Stimulated activated naive CD4-positive, alpha-beta T cell (primary cell): ENCODE measurements around the gene THBS2.
"Not testable (repeated sequence)": the region's sequence is repeated elsewhere in the genome, so short reads cannot be mapped to it uniquely, and the experiment has no call there.

Experiments
- DNase-seq, 6 experiments: peaks; one replicate each; lab custom pipeline; 2025; lab: John Stamatoyannopoulos, UW

THBS2 gene

DNA sequence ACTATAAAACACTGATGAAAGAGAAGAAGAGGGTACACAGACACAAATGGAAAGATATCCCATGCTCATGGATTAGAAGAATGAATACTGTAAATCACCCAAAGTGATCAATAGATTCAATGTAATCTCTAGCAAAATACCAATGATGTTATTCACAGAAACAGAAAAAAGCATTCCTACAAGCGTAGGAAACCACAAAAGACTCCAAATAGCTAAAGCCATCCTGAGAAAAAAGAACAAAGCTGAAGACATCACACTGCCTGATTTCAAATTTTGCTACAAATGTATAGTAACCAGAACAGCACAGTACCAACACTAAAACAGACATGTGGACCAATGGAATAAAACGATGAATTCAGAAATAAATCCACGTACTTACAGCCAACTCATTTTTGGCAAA is 43.0 kb downstream of the THBS2 start:
- DNase-seq: no peak

DNA sequence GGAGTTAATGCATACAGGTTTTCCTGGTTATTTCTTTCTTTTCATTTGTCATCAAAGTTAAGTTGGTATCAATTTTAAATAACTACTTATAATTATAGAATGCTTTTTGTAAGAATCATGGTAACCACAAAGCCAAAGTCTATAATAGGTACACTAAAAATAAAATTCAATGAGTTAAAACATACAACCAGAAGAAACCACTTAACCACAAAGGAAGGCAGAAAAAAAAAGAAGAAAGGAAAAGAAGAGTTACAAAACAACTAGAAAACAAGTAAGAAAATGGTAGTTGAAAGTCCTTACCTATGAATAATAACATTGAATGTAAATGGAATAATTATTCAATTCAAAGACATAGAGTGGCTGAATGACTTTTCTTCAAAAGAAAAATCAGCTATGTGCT is 45.6 kb downstream of the THBS2 start:
- DNase-seq: no peak

DNA sequence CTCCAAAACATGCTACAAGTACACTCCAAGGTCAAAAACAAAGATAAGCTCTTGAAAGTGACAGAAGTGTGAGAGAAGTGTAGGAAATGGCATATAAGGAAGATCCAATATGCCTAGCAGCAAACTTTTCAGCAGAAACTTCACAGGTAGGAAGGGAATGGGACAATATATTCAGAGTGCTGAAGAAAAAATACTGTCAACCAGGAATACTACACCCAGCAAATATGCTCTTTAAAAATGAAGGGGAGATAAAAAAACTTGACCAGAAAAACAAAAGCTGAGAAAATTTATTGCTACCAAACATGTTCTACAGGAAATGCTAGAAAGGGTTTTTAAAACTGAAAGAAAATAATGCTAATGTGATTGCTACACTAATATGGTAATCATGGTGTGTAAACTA is 46.2 kb downstream of the THBS2 start:
- no peak for DNase-seq

DNA sequence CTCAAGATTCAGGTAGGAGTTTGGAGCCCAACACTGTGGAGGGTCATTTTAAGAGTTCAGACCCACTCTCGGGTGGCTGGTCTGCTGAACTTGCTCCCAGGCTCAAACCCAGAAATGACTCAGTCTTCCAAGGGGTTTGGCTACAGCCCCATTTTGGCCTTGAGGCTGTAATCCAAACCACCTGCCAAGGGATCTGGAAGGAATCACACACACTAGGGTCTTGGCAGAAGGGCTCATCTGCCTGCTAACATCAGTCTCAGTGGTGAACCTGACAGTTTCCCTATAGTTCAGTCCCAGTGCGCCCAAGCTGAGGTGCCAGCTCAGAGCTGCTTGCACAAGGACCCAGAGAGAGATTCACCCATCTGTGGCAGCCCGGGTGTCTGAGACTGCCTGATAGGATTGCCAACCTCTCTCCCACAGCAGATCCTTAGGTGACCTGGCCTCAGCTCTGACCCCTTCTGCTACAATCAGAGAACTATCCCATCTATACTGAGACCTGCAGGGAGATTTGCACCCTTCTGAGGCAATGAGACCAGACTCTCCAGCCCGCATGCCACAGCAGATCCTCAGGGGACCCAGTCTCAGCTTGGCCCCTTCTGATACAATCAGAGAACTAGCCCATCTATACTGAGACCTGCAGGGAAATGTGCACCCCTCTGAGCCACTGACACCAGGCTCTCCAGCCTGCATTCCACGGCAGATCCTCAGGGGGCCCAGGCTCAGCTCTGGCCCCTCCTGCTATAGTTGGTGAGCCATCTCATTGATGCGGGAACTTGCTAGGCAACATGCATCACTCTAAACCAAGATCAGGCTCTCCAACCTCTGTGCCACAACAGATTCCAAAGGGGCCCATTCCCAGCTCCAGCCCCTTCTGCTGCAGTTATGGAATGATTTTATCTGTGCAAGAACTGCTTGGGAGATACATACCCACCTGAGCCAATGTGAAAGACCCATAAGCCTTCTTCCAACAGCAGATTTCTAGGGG is 48.2 kb downstream of the THBS2 start:
- no peak for DNase-seq

DNA sequence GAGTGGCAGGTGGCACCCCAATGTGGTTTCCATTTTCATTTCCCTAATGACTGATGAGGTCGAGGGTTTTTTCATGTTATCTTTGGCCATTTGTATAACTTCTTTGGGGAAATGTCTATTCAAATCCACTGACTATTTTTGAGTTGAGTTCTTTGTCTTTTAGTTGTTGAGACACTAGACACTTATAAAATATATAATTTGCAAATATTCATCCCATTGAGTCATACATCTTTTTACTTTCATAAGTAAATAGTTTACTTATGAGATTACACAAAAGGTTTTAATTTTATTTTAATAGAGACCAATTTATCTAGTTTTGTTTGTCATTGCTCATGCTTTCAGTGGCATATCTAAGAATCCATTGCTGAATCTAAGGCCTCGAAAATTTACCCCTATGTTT is 49.5 kb downstream of the THBS2 start:
- no peak for DNase-seq

DNA sequence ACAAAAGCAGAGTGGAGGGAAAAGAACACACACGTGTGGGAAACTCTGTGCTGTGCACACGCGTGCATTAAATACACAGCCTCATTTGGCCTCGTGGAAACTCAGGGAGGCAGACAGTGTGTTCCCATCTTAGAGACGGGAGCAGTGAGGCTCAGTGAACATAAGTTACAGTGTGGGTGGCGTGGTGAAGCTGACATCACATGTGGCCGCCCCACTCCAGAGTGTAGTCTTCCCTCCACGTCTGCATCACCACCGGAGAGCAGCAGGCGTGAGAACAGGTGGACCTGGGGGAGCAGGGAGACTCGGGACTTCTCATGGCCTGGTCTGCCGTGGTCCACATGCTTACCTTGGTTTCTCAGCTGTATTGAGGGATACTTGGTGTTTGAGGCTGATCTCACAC is 51.7 kb downstream of the THBS2 start:
- DNase-seq: no peak

DNA sequence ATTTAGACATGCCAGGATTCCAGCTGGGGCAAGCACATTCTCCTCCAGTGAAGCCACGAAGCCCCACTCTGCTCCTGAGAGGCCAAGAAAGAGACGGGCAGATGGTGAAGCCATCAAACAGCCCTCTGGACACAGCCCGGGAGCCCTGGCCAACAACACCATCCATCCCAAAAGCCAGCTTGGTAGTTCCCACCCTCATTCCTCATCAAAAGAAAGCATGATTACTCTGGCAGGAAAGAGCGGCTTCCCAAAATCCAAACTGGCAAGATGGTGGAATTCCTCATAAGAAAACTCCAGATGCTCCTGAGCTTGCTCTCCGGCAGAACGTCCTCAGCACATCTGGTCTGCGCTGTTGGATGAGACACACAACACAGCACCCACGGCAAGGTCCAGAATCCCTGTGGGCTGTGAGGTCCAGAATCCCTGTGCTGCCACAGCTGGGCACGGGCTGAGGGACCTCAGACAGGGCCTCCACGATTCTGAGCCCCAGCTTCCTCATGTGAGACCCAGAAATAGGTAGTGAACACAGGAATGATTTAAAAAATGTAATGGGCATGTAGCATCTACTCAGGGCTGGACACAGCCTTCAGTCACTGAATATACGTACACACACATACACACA is 52.6 kb downstream of the THBS2 start:
- DNase-seq: no peak

DNA sequence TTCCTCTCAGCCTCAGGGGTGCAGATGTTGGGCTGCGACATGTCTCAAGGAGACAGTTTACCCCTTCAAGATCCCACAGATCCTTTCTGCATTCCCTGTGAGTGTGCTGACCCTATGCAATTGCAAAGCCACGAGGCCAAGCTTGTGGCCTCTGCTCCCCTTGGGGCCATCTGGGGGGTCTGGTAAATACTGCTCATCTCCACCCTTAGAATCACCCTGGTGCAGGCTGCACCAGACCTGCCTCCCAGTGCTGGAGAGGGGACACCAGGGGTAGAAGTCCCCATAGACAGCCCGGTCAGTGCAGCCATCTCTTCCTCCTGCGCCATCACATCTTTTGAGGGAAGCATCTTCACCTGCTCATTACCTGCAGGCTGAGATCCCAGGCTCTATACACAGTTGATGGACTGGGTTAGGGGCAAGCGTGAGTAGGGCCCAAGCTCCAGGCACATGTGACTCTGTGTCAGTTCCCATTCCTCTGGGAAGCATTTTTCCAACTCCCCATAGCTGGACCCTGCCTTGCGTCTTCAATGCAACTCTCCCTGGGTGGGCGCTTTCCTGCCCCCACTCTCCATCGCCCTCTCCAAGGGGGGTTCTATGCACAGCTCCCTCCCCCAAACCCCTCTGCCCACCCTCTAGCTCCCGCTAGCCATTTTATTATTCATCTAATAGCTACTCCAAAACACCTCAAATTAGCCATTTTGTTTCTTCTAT is 53.9 kb downstream of the THBS2 start:
- no peak for DNase-seq

DNA sequence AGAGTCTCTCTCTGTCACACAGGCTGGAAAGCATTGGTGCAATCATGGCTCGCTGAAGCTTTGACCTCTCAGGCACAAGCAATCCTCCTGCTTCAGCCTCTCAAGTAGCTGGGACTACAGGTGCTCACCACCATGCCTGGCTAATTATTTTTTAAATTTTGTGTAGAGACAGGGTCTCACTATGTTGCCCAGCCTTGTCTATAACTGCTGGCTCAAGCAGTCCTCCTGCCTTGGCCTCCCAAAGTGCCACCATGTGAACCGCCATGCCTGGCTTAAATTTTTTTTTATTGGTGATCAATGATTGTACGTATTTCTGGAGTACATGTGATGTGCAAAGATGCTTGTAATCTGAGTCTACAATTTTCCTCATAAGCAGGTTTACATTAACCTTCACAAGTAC is 54.8 kb downstream of the THBS2 start:
- DNase-seq: no peak

DNA sequence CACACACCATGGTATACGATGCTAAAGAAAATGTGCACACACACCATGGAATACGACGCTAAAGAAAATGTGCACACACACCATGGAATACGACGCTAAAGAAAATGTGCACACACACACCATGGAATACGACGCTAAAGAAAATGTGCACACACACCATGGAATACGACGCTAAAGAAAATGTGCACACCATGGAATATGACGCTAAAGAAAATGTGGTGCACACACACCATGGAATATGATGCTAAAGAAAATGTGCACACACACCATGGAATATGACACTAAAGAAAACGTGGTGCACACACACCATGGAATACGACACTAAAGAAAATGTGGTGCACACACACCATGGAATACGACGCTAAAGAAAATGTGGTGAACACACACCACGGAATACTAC is 55.7 kb downstream of the THBS2 start:
- DNase-seq: not testable (repeated sequence)

DNA sequence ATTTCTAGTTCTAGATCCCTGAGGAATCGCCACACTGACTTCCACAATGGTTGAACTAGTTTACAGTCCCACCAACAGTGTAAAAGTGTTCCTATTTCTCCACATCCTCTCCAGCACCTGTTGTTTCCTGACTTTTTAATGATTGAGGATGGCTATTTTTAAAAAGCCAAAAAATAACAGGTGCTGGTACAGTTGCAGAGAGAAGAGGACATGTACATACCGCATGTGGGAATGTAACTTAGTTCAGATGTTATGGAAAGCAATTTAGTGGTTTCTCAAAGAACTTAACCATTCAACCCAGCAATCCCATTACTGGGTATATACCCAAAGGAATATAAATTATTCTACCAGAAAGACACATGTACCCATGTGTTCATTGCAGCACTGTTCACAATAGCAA is 57.4 kb downstream of the THBS2 start:
- DNase-seq: not testable (repeated sequence)

DNA sequence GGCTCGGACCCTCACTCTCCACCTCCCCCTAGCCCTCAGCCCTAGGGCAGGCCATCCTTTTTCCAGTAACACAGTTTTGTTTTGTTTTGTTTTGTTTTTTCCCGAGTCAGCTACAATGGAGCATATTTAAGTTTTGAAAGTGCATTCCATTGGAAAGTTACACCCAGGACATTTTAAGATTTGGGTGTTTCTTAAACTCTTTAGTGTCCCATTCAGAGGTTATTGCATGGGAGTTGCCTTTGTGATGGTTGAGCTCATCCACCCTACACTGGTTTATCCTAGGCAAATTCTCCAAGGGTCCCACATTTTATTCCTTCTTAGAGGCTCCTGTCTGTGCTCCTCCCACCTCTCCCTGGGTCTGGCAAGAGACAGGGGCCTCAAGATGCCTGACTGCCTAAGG is 58.9 kb downstream of the THBS2 start:
- no peak for DNase-seq

DNA sequence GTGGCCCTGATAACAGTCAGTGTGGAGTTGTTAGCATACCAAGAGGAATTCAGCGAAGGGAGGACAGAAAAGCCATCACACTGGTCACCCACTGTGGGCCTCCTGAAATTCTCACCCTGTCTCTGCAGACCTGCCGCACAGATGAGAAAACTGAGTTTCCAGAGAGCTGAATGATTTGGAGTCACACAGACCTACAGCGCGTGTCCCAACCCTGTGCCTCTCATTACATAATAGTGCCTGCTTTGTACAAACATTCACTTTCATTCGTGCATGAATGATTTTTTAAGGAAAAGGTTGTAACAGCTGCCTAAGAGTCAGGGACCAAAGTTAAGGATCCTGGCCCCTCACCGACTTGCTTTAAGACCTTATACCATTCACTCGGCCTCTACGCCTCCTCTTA is 62.7 kb downstream of the THBS2 start:
- no peak for DNase-seq

DNA sequence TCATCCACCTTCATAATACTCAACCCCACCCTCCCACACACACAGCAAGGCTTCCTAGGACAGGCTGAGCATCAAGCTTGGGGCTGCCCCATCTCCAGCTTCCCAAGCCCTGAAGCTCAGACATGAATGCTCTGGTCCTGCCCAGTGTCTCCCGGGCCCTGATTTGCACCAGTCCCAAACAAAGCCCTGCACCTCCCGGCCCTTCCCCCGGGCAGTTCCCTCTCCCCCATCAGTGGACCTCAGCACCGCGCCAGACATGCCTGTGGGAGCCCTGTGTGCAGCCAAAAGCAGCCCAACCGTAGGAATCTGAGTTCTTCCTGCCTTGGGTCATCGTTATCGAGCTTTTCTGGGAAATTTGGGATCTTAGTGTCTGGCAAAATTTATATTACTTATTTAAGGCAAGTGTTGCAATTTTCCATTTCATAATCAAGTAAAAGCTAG is 63.5 kb downstream of the THBS2 start:
- DNase-seq: no peak

DNA sequence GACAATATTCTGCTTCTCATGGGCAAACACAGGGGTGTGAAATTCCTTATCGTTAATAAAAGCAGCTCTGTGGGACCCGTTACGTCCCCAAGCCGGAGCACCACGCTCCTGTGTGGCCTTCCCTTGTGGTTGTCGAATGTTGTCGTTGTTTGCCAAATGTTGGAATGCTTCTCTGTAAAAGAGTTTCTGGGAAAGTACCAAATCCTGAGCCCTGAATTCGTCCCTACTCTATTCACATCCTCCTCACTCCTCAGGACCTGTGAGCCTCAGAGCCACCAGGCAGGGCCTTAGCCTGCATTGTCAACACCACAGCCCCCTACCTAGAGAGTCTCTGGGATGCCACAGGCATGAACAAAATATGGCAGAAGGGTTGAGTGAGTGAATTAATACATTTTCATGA is 64.0 kb downstream of the THBS2 start:
- no peak for DNase-seq

DNA sequence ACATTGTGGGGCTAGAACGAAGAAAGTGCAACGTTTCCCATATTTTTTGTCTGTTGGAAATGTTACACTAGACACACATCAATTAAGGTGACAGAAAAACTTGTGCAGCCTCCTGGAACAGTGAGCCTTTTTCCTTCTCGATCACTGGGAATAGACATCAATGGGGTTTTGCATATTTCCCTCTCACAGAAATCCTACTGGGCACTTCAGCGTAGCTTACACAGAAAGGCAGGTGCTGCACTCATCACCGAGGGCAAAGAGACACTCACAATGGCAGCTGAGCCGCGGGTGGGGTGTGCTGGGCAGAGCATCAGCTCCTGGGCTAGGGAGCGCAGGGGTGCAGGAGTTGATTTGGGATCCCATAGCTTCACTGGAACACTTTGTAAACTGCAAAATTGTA is 64.5 kb downstream of the THBS2 start:
- DNase-seq: no peak

DNA sequence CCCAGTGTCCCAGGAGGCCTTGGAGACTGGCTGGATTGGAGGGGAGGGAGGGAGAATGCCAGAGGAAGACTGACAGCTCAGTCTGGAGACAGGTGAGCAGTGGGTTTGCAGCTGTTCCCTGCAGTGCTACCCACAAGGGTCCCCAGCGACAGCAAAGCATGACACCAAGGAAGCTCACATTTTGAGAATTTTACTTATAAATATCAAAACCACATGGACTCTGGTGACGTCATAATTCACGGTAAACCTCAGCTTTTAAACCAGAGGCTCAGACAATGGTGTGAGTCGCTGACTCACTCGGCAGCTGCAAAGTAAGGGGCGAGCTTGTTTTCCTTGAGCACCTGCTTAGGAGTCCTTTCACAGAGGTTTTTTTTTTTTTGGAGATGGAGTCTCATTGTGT is 65.2 kb downstream of the THBS2 start:
- DNase-seq: no peak

DNA sequence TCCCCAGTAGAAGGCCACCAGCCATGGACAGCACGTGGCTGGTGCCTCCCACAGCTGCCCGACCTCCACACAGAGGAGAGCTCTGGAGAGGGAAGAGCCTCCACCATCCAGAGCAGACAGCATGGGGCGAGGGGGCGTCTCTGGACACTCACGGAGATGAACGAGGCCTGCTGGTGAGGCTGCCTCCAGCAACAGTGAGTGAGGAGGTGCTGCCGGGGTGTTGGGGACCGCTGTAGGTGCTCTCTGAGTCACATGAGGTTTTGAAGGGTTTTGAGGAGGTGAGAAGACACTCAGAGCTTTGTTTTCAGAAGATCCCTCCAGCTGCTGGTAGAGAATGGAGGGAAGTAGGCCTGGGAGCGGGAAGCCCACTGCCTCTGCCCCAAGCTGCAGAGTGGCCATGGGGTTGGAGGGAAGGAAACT is 65.6 kb downstream of the THBS2 start:
- no peak for DNase-seq

DNA sequence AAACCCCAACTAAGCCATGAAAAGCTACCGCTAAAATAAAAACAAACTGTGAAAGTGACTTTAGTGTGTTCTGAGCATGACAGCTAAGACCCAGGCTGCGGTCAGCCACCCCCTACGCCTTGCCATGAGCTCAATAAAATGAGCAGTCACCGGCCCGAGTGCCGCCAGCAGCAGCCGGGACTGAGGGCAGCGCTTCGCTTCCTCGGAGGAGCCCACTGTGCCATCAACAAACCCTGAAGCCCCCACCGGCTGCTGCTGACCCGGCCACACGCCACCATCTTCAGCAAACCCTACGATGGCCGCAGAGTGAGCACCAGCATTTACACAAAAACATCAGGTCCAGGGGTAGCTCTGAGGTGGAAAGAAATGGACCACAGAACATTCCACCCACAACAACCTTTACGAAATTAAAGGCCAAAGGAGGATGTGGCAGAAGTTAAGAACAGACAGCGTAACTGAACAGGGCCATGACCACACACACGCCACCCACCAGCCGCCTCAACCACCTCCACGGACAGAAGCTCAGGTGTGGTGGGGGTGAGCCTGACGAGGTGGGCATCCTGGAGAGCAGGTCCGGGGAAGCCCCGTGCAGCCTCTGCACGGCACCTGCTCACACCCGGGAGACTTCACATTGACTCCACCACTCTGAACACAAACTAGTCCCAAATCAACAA is 67.0 kb downstream of the THBS2 start:
- no peak for DNase-seq

DNA sequence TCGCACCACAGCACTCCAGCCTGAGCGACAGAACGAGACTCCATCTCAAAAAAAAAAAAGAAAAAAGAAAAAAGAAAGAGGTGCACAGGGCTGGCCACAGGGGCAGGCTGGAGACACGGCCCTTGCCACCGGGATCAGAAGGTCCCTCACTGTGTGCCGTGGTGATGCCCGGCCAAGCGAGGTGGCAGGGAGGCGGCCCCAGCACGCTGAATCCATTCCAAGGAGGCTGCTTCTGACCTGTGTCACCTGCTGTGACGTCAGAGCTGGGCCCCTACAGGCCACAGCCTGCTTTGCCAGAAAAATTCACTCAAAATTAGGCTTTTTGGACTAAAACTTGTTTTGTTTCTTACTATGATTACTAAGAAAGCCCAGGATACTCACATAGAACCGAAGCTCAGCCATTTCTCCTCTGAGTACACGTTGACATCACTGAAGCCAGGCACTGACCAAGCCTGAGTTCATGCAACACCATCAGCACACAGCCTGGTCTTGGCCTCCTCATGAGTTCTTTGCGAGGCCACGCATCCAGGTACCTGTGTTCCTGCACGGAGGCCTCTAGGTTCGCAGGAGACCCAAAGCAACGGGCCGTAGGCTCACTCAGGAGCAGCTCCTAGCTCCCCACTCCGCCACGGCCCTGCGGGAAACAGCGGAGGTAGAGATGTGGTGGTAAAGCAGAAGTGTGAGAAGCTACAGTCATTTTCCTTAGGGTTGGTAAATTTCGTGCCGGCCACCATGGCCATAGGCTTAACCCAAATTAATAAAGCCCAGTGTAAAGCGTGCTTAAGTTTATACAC is 67.8 kb downstream of the THBS2 start:
- DNase-seq: no peak

DNA sequence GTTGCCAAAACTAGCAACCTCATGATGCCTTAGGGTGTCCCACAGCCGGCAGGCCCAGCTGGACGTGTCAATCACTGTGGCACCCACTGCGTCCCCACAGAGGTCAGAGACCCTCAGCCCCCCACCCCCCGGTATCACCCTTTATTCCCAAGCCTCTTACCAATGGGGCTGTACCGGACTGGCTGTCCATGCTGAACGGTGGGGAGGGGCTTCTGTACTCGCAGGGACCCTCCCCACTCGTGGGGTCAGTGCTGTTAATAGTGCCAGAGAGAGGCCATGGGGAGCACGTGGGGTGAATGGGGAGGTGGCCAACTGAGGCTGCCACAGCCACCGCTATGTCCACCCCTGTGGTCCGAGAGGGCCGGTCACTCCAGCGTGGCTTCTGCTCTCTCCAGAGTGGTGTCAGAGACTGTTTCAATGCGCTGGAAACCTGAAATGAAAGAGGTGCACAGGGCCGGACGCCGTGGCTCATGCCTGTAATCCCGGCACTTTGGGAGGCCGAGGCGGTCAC is 68.6 kb downstream of the THBS2 start:
- no peak for DNase-seq
